ENCODE measurements around the gene SENP3. TPM values are rescaled to one million over a fixed set of nuclear protein-coding genes. Genes with fewer than 3 reads are reported as not detected.

SENP3 gene
- 103 and 113 TPM in 2 replicates for total RNA-seq (2014; rRNA removed; shearing (Covaris generic))
- 112 and 120 TPM in 2 replicates for polyA plus RNA-seq (2015; cell fraction: cytosol; rRNA removed)
- polyA plus RNA-seq (2015; cell fraction: nucleus; rRNA removed) = 89.0 and 99.3 TPM in 2 replicates

- in situ Hi-C loops (cut with HindIII; ENCODE audit: low pct_unique_long_range_greater_than_20kb, low sequenced_read_pairs) = no loop called here
- DNase-seq (ENCODE audit: low read depth, low spot score) = peak; percentile 89
Observed at GRCh38 chr17:7561589-7562207, at the start of gene SENP3. TSS of gene SENP3 (plus strand) at chr17:7561919. CDS start at chr17:7563077, 1,158 bp downstream.

GRCh38 chr17:7512105-7512504 is 49.6 kb upstream of the SENP3 start:
- in situ Hi-C loops (cut with HindIII; ENCODE audit: low pct_unique_long_range_greater_than_20kb, low sequenced_read_pairs) = no loop called here
- no peak for DNase-seq (ENCODE audit: low read depth, low spot score)

DNA sequence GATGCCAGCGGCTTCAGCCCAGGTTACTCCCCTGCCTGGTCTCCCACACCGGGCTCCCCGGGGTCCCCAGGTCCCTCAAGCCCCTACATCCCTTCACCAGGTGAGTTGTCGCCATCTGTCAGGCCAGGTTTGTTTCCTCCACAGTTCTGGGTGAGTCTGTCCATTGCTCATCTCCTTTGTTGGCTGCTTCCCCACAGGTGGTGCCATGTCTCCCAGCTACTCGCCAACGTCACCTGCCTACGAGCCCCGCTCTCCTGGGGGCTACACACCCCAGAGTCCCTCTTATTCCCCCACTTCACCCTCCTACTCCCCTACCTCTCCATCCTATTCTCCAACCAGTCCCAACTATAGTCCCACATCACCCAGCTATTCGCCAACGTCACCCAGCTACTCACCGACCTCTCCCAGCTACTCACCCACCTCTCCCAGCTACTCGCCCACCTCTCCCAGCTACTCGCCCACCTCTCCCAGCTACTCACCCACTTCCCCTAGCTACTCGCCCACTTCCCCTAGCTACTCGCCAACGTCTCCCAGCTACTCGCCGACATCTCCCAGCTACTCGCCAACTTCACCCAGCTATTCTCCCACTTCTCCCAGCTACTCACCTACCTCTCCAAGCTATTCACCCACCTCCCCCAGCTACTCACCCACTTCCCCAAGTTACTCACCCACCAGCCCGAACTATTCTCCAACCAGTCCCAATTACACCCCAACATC is 48.7 kb upstream of the SENP3 start:
- in situ Hi-C loops (cut with HindIII; ENCODE audit: low pct_unique_long_range_greater_than_20kb, low sequenced_read_pairs) = no loop called here

DNA sequence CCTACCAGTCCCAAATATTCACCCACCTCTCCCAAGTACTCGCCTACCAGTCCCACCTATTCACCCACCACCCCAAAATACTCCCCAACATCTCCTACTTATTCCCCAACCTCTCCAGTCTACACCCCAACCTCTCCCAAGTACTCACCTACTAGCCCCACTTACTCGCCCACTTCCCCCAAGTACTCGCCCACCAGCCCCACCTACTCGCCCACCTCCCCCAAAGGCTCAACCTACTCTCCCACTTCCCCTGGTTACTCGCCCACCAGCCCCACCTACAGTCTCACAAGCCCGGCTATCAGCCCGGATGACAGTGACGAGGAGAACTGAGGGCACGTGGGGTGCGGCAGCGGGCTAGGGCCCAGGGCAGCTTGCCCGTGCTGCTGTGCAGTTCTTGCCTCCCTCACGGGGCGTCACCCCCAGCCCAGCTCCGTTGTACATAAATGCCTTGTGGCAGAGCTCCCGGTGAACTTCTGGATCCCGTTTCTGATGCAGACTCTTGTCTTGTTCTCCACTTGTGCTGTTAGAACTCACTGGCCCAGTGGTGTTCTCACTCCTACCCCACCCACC is 47.8 kb upstream of the SENP3 start:
- in situ Hi-C loops (cut with HindIII; ENCODE audit: low pct_unique_long_range_greater_than_20kb, low sequenced_read_pairs) = no loop called here
- DNase-seq (ENCODE audit: low read depth, low spot score) = no peak

More for the DNA sequence above, 48.7 kb upstream of the SENP3 start:
- DNase-seq (ENCODE audit: low read depth, low spot score) = no peak

GRCh38 chr17:7515911-7516610 is 45.7 kb upstream of the SENP3 start:
- in situ Hi-C loops (cut with HindIII; ENCODE audit: low pct_unique_long_range_greater_than_20kb, low sequenced_read_pairs) = no loop called here
- no peak for DNase-seq (ENCODE audit: low read depth, low spot score)

DNA sequence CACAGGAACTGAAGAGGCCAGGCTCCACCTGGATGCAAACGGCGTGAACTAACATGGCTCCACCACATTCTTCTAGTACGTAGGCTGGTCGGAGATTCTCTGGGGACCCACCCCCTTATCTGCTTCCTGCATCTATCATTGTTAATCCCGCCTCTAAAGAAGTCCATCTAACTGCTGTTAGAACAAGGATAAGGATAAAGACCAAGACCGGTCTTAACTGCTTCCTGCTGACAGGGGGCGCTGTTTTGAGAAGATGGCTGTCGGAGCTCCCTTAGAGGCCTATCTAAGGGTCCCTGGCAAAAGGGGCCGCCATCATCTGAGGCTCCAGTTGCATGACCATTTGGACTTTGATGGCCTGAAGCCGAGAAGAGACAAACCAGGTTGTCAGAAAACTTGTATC is 38.7 kb upstream of the SENP3 start:
- peak; percentile 69 for DNase-seq (ENCODE audit: low read depth, low spot score)
- in situ Hi-C loops (cut with HindIII; ENCODE audit: low pct_unique_long_range_greater_than_20kb, low sequenced_read_pairs) = no loop called here

GRCh38 chr17:7528842-7529241 is 32.9 kb upstream of the SENP3 start:
- in situ Hi-C loops (cut with HindIII; ENCODE audit: low pct_unique_long_range_greater_than_20kb, low sequenced_read_pairs) = no loop called here
- no peak for DNase-seq (ENCODE audit: low read depth, low spot score)

- in situ Hi-C loops (cut with HindIII; ENCODE audit: low pct_unique_long_range_greater_than_20kb, low sequenced_read_pairs) = no loop called here
- DNase-seq (ENCODE audit: low read depth, low spot score) = no peak
Observed at GRCh38 chr17:7530023-7530900, 31.5 kb upstream of the SENP3 start.

- in situ Hi-C loops (cut with HindIII; ENCODE audit: low pct_unique_long_range_greater_than_20kb, low sequenced_read_pairs) = no loop called here
- DNase-seq (ENCODE audit: low read depth, low spot score) = no peak
Observed at GRCh38 chr17:7538050-7538449, 23.7 kb upstream of the SENP3 start.

DNA sequence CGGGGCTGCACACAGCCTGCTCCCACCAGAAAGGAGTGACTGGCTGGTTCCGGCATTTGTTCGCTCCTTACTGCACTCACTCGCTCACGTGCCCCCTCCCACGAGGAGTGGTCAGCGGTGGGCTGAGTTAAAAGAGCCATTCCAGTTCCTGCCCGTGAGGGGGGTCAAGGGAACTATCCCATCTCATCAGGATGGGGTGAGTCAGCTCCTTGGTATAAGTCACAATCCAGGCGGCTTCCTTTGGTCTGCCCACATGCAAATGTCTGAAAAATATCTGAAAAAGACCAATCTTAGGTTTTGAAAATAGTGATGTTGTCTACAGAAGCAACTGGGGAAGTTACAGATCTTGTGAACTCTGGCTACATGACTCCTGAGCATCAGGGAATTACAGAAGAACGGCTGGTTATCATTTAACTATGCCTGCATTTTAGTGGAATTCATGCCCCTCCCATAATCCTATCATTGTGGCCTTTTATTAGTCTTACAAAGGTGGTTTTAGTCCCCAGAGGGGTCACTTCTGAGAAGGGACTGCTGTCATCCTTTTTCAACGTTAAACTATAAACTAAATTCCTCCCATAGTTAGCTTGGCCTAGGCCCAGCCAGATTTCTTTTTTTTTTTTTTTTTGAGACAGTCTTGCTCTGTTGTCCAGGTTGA is 22.7 kb upstream of the SENP3 start:
- in situ Hi-C loops (cut with HindIII; ENCODE audit: low pct_unique_long_range_greater_than_20kb, low sequenced_read_pairs) = no loop called here
- DNase-seq (ENCODE audit: low read depth, low spot score) = no peak

DNA sequence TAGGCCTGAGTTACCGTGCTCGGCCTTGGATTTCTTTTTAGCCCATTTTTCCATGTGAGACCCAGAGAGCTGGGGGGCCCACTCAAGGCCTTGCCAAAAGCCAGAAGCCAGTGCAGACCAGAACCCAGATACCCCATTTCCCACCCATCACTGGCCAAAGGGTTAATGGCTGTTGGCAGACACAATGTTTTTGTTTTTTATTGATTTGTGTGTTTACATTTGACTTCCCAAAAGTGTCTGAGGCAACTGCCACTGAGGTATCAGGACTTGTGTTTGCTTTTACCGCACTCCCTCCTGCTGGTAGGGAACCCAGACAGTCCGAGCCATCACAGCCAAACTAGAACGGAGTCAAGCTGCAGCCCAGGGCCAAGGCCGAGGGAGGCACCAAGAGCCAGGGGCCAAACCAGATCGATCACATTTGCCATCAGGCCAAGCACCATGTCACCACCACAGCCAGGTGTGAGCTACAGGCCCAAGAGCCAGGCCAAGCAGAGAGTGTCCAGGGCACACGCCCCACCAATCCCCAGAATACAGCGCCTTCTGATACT is 20.6 kb upstream of the SENP3 start:
- in situ Hi-C loops (cut with HindIII; ENCODE audit: low pct_unique_long_range_greater_than_20kb, low sequenced_read_pairs) = no loop called here

DNA sequence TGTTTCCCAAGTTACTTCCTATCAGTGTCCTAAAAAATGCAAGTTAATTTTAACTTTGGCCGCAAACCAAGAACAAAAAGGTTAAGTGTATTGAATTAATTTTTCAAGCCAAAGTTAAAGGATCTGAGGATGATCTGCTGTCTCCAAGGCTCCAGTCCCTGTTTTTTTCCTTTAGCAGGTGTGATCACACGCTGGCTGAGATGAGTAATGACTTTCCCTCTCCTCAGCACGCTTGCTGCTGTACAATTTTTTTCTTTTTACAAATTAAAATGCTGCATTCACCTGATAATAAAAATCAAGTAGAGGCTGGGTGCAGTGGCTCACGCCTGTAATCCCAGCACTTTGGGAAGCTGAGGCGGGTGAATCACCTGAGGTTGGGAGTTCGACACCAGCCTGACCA is 16.8 kb upstream of the SENP3 start:
- in situ Hi-C loops (cut with HindIII; ENCODE audit: low pct_unique_long_range_greater_than_20kb, low sequenced_read_pairs) = no loop called here

More for the DNA sequence above, 20.6 kb upstream of the SENP3 start:
- DNase-seq (ENCODE audit: low read depth, low spot score) = no peak

GRCh38 chr17:7548585-7549400 is 12.9 kb upstream of the SENP3 start, which contains the start of gene TNFSF12:
TSS of gene TNFSF12 (plus strand) at chr17:7549058. CDS start at chr17:7549154, 96 bp downstream.
- in situ Hi-C loops (cut with HindIII; ENCODE audit: low pct_unique_long_range_greater_than_20kb, low sequenced_read_pairs) = no loop called here
- no peak for DNase-seq (ENCODE audit: low read depth, low spot score)

More for the DNA sequence above, 16.8 kb upstream of the SENP3 start:
- DNase-seq (ENCODE audit: low read depth, low spot score) = no peak

DNA sequence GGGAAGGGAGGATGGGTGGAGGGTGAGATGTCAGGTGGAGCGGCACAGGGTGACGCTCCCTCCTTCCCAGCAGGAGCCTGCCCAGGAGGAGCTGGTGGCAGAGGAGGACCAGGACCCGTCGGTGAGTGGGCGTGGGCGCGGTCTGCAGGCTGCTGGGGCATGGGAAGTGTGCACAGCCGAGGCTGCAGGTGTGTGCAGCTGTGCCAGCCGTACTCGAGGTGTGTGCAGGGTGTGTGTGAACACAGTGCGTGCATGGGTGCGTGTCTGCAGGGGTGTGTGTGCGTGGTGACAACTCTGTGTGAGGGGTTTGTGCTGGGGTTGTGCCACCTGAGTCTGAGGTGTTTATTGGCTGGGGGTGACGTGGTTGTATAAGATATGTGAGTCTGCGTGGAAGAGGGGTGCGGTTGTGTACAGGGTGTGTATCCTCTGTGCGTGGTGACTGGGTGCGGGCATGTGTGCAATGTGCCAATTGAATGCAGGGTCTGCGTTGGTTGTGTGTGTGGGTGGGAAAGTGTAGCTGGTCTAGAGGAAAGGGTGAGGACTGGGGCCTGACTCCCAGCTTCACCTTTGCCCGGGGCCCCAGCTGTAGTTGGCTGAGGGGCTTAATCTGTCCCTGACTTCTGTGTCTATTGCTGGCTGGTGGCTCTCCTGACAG is 12.2 kb upstream of the SENP3 start:
- in situ Hi-C loops (cut with HindIII; ENCODE audit: low pct_unique_long_range_greater_than_20kb, low sequenced_read_pairs) = no loop called here
- DNase-seq (ENCODE audit: low read depth, low spot score) = no peak

- DNase-seq (ENCODE audit: low read depth, low spot score) = no peak
- in situ Hi-C loops (cut with HindIII; ENCODE audit: low pct_unique_long_range_greater_than_20kb, low sequenced_read_pairs) = no loop called here
Observed at GRCh38 chr17:7550344-7550743, 11.4 kb upstream of the SENP3 start.
